NCI-H146 treated with DMSO at 0.1 percent for 48 hours (cell line): ENCODE results near the gene NOTCH2.
"Not testable (repeated sequence)": the region's sequence is repeated elsewhere in the genome, so short reads cannot be mapped to it uniquely, and the experiment has no call there.

ENCODE experiments used
- DNase-seq: peaks from one replicate; lab custom pipeline; 2025; ENCODE audit not compliant: unreplicated experiment; lab: John Stamatoyannopoulos, UW

NOTCH2 gene

GRCh38 chr1:120069920-120070214 is 405 bp upstream of the NOTCH2 start:
- DNase-seq: not testable (repeated sequence)

- DNase-seq: not testable (repeated sequence)
These were observed 787 bp downstream of the NOTCH2 start for GRCh38 chr1:120068683-120069066.

GRCh38 chr1:120048208-120048607 is 21.3 kb downstream of the NOTCH2 start:
- DNase-seq: not testable (repeated sequence)

GRCh38 chr1:120041771-120042170 is 27.7 kb downstream of the NOTCH2 start:
- not testable (repeated sequence) for DNase-seq

- not testable (repeated sequence) for DNase-seq
These were observed 37.2 kb downstream of the NOTCH2 start for GRCh38 chr1:120032253-120032652.

- not testable (repeated sequence) for DNase-seq
These were observed 45.7 kb downstream of the NOTCH2 start for GRCh38 chr1:120023791-120024190.

- DNase-seq: not testable (repeated sequence)
These were observed 54.5 kb downstream of the NOTCH2 start for GRCh38 chr1:120014978-120015377.

GRCh38 chr1:120008320-120008719 is 61.1 kb downstream of the NOTCH2 start:
- not testable (repeated sequence) for DNase-seq

GRCh38 chr1:120007850-120008249 is 61.6 kb downstream of the NOTCH2 start:
- DNase-seq: not testable (repeated sequence)

- DNase-seq: not testable (repeated sequence)
These were observed 68.4 kb downstream of the NOTCH2 start for GRCh38 chr1:120001035-120001434.

GRCh38 chr1:119996731-119997312 is 72.6 kb downstream of the NOTCH2 start:
- DNase-seq: not testable (repeated sequence)

- DNase-seq: not testable (repeated sequence)
These were observed 73.5 kb downstream of the NOTCH2 start for GRCh38 chr1:119995975-119996374.

- no peak for DNase-seq
These were observed 81.0 kb downstream of the NOTCH2 start for GRCh38 chr1:119988306-119989062.

- no peak for DNase-seq
These were observed 81.8 kb downstream of the NOTCH2 start for GRCh38 chr1:119987686-119988085.

- no peak for DNase-seq
These were observed 82.3 kb downstream of the NOTCH2 start for GRCh38 chr1:119987112-119987511.

GRCh38 chr1:119986007-119986497 is 83.4 kb downstream of the NOTCH2 start:
- DNase-seq: no peak

- no peak for DNase-seq
These were observed 84.7 kb downstream of the NOTCH2 start for GRCh38 chr1:119984771-119985170.

GRCh38 chr1:119981986-119982815 is 87.3 kb downstream of the NOTCH2 start:
- DNase-seq: no peak

GRCh38 chr1:119981496-119981895 is 88.0 kb downstream of the NOTCH2 start:
- DNase-seq: no peak

- DNase-seq: no peak
These were observed 91.4 kb downstream of the NOTCH2 start for GRCh38 chr1:119978018-119978505.

GRCh38 chr1:119977113-119977736 is 92.2 kb downstream of the NOTCH2 start:
- DNase-seq: not testable (repeated sequence)
